Thymus (tissue), 14 donors: Measurements from ENCODE around the gene NUP210L. TPM values are rescaled to one million over a fixed set of nuclear protein-coding genes. Genes with fewer than 3 reads are reported as not detected.

Experiments used
- DNase-seq, 9 donors: peaks; one replicate each; pipeline ENCODE4 v3.0.0-alpha.2; 2013; ENCODE audit warnings: low spot score in 9 of 9, low read depth in 6 of 9, missing footprints in 1 of 9
- H3K27ac ChIP-seq, 2 donors: one replicate each; pipeline ENCODE4 v1.5.1; 2013; ENCODE audit warnings: control low read depth in 1 of 2, low read depth in 1 of 2, low read length in 1 of 2, mild to moderate bottlenecking in 1 of 2, moderate library complexity in 1 of 2
- H3K27me3 ChIP-seq, 2 donors: one replicate each; pipeline ENCODE4 v1.5.1; 2013; ENCODE audit warnings: low read length in 1 of 2; ENCODE audit not compliant: control insufficient read depth in 2 of 2, insufficient read depth in 1 of 2
- H3K36me3 ChIP-seq, 2 donors: one replicate each; pipeline ENCODE4 v1.5.1; 2013; ENCODE audit warnings: low read length in 1 of 2, mild to moderate bottlenecking in 1 of 2, moderate library complexity in 1 of 2; ENCODE audit not compliant: control insufficient read depth in 2 of 2, insufficient read depth in 2 of 2
- H3K4me1 ChIP-seq, 2 donors: one replicate each; pipeline ENCODE4 v1.5.1; 2013; ENCODE audit warnings: low read length in 2 of 2; ENCODE audit not compliant: control insufficient read depth in 2 of 2, insufficient read depth in 2 of 2
- H3K4me3 ChIP-seq, 2 donors: one replicate each; pipeline ENCODE4 v1.5.1; 2013; ENCODE audit warnings: low read length in 2 of 2, control low read depth in 1 of 2, mild to moderate bottlenecking in 1 of 2
- H3K9me3 ChIP-seq, 2 donors: one replicate each; pipeline ENCODE4 v1.5.1; 2013; ENCODE audit warnings: low read length in 1 of 2, mild to moderate bottlenecking in 1 of 2; ENCODE audit not compliant: control insufficient read depth in 2 of 2, insufficient read depth in 1 of 2
- WGBS: extraction: QIAGEN DNeasy Blood & Tissue Kit; methylation state at CpG from one replicate; pipeline ENCODE4 v1.1.7; 2013; 5-methylcytosine and 5-hydroxymethylcytosine counted together
- long read RNA-seq, 10 donors: transcript quantifications; one replicate each; lab custom pipeline, GENCODE V29; 2026
- polyA plus RNA-seq: library from polyadenylated mRNA; stranded (reverse); fragments of 200-250 nt; gene quantifications from one replicate; pipeline ENCODE4 v1.2.3, GENCODE V29; 2013
- total RNA-seq: library from RNA; stranded (reverse); fragments of 120-200 nt; gene quantifications from one replicate; pipeline ENCODE4 v1.2.4, GENCODE V29; 2013
- donor health status: healthy.

NUP210L gene
- total RNA-seq, result 0.14 TPM
- 0.05 TPM for polyA plus RNA-seq
- long read RNA-seq, donor 1, result 0 reads
- long read RNA-seq, donor 2, result 0 reads
- long read RNA-seq, donor 3, result 0 reads
- long read RNA-seq, donor 4, result 0 reads
- long read RNA-seq, donor 5, partial matches to known transcripts, result 141 of 230 reads
- long read RNA-seq, donor 5, other reads (novel, unspliced or antisense), result 89 of 230 reads
- long read RNA-seq, donor 6, result 0 reads
- long read RNA-seq, donor 7, result 0 reads
- long read RNA-seq, donor 8, result 0 reads
- long read RNA-seq, donor 9, result 0 reads
- long read RNA-seq, donor 10, result 0 reads

DNA sequence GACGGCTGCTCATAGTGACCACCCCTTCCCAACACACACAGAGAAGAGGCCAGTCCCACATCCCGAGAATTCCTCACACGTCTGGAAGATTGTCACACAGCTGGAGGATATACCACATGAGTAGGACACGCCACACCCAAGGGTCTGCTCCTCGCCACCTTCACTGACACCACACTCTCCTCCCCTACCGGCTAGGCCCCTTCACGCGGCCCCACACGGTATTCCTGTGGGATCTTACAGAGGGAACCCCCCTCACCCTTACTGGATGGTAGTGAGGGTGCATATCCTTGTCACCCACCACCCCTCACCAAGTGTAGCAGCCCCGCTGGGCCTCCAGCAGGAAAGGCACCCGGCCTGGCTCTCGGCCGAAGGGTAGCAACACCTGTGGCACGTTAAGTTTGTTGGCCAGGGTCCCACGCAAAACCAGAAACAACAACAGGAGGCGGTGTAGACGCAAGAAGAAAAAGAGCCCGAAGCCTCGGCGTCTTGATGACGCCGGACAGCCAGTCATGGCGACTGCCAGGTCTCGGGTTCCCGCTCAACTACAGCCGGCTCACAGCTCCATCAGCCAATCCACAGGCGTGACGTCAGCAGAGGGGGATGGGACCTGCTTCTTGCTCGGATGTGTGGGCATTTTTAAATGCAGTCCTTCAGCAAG, at the start of gene NUP210L:
NUP210L (minus strand) TSS at position 540 of the 658 bp plus-strand sequence.
- Histone ChIP-seq H3K4me1 (peaks cover 13 to 21% of the 10 kb centered on the region in 2 donors), H3K27me3 (no peaks in the 10 kb centered on the region), H3K36me3 (peaks cover 24 to 43% of the 10 kb centered on the region in 2 donors), H3K27ac (peak within 1 kb of the TSS; percentile 47 to 60), H3K4me3 (no peak within 1 kb of the TSS), H3K9me3 (no peaks in the 10 kb centered on the region)
- 97% methylated on average over 29 of the region's 29 CpGs for WGBS
- DNase-seq, result no peak

DNA sequence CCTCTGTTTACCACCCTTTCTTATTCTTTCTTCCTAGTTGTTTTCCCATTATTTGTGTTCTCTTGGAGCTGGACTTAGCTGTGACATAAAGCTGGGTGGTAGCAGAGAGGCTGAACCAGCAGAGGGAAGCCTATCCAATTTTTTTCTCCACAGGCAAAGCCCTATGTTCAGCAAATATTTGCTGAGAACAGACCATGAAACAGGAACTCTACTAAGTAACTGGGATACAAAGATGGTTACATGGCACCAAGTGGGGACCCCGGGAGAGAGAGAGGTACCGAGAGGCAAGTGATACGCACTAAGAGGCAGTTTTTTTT, 44.6 kb upstream of the NUP210L start:
- DNase-seq, result no peak
- no peaks in the 10 kb centered on the region for H3K27me3 ChIP-seq
- no peak overlapping the region for H3K4me3 ChIP-seq
- WGBS, result 98% methylated on average over 3 of the region's 3 CpGs
- H3K9me3 ChIP-seq, result no peaks in the 10 kb centered on the region
- no peaks in the 10 kb centered on the region for H3K4me1 ChIP-seq
- no peaks in the 10 kb centered on the region for H3K36me3 ChIP-seq
- no peak overlapping the region for H3K27ac ChIP-seq

DNA sequence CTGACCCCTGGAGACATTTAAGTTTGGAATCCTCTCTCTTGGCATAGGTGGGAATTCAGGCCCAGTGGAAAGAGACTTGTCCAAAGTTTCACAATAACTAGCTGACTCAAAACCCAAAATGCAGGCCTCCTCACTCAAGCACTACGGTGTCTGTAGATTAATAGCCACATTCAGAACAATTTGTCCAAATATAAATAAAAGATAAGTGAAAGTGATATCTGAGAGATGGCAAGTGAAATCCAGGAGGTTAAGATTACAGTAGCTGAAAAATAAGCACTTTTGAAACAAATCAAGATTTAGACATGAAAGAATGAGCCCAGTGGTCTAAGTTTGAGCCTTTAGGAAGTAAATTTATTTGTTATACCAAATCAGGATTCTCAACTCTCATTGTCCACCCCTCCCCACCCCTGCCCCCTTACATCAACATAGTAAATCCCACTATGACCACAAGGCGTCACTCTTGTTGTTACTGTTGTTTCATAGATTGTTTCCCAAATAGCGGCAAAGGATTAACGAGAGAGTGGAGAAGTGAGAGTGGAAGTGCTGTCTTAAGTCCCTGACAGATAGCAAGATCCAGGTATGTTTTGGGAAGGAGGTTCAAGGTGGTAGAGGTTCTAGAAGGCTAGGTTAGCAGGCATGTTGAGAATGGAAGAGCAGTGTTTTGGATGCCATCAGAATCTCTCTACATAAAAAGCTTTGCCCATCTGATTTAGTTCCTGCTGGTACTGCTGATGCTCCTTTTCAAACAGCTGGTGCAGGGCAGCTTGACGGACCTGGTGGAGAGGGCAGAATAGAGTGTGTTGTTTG, 44.1 kb upstream of the NUP210L start:
- no peak overlapping the region for H3K4me3 ChIP-seq

DNA sequence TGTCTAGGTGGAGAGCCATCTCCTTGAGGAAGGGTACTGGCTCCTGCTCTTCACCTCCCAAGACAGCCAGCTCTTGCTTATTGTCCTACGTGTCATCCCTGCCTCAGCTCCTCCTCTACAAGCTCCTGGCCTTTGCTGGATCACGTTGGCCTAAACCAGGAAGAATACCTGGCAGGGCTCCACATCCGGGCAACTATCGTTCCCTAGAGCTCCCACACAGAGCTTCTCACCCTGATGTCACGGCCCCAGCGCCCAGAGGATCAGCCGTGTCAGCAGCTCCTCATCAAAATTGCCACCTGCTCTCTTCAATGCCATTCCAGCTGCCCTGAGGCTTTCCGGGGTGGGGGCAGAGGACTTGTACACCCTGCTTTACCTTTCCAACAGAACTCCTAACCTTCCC, 38.9 kb upstream of the NUP210L start:
- H3K36me3 ChIP-seq, result no peaks in the 10 kb centered on the region
- DNase-seq, result no peak
- H3K27me3 ChIP-seq, result peaks cover 0 to 20% of the 10 kb centered on the region in 2 donors
- 89% methylated on average over 8 of the region's 8 CpGs for WGBS
- H3K27ac ChIP-seq, result no peak overlapping the region
- no peaks in the 10 kb centered on the region for H3K4me1 ChIP-seq
- no peaks in the 10 kb centered on the region for H3K9me3 ChIP-seq
- no peak overlapping the region for H3K4me3 ChIP-seq

More for the DNA sequence above, 44.1 kb upstream of the NUP210L start:
- peak overlapping the region in 1 of 2 donors; percentile 65 for H3K27ac ChIP-seq
- no peaks in the 10 kb centered on the region for H3K36me3 ChIP-seq
- peak in 8 of 9 donors; percentile 42 to 80 (median 54) for DNase-seq
- no peaks in the 10 kb centered on the region for H3K4me1 ChIP-seq
- no peaks in the 10 kb centered on the region for H3K9me3 ChIP-seq
- H3K27me3 ChIP-seq, result peaks cover 0 to 1% of the 10 kb centered on the region in 2 donors
- 17% methylated on average over 5 of the region's 5 CpGs for WGBS

DNA sequence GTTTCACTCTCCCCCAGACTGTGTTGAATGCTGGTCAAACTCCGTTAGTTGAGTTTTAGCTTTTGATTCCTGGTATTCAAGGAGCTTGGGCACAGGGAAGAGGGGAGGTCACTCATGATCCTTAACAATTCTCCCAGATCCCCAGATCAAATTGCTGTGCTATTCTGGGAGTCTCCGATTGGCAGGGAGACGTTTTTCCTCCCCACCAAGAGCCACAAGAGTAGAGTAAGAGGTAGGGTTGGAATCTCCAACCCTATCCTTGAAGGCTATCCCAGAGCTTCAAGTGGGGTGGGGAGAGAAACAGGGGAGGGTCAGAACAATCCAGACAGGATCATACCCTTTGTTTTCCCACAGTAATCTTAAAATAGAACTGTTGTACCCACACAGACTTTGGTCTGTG, 37.6 kb upstream of the NUP210L start:
- H3K9me3 ChIP-seq, result no peaks in the 10 kb centered on the region
- no peak overlapping the region for H3K4me3 ChIP-seq
- no peak overlapping the region for H3K27ac ChIP-seq
- no peak for DNase-seq
- peaks cover 0 to 20% of the 10 kb centered on the region in 2 donors for H3K27me3 ChIP-seq
- WGBS, result 72% methylated on average over 3 of the region's 3 CpGs
- no peaks in the 10 kb centered on the region for H3K4me1 ChIP-seq
- no peaks in the 10 kb centered on the region for H3K36me3 ChIP-seq

DNA sequence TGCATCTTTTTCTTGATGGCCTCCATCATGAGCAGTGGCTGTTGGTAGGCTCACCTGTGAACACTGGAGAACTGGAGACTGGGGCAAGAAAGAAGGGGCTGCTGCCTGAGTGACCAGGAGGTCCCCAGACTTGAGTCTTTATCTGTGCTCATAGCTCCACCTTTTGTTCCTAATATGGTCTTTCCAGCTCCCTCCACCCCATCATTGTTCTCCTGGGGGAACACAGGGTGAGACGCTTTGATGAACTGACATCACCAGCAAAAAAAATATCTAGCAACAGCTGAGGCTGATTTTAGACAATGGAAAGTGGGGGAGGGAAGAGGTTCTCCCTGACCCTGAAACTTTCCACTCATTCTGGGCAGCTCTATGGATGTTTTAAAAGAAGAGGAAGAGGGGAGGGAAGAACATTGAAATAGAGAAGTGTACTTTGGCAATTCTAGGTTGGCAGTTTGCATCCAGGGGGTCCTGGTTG, 37.2 kb upstream of the NUP210L start, which contains the start of gene TPM3:
TPM3 (minus strand) TSS at position 111 of the 472 bp plus-strand sequence; CDS start at position 29, 82 bp downstream.
- 56% methylated on average over 1 of the region's 1 CpG for WGBS
- no peak within 1 kb of the TSS for H3K27ac ChIP-seq

DNA sequence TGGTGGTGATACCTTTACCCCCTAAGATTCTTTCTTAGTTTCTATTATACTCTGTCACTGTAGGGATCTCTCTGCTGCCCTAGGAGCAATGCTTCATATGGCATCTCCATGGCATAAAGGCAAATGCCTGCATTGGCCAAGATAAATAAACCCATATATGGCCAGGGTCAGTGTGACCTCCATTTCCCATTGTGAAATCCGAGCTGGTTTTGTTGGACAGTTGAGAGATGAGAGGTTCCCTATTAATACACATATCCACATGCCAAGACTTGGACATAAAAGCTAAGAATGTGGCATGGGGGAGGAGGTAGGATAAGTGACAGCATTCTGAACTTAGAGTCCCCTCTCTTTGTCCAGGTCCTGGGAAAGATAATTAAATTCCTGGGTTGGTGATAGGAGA, 35.7 kb upstream of the NUP210L start:
- no peak for DNase-seq
- H3K27ac ChIP-seq, result no peak overlapping the region
- WGBS, result 87% methylated on average over 1 of the region's 1 CpG
- H3K4me1 ChIP-seq, result no peaks in the 10 kb centered on the region
- no peak overlapping the region for H3K4me3 ChIP-seq
- H3K9me3 ChIP-seq, result no peaks in the 10 kb centered on the region
- no peaks in the 10 kb centered on the region for H3K36me3 ChIP-seq
- peaks cover 0 to 20% of the 10 kb centered on the region in 2 donors for H3K27me3 ChIP-seq

More for the DNA sequence above, 37.2 kb upstream of the NUP210L start, which contains the start of gene TPM3:
- DNase-seq, result no peak
- Histone ChIP-seq H3K4me1 (no peaks in the 10 kb centered on the region), H3K36me3 (no peaks in the 10 kb centered on the region), H3K27me3 (peaks cover 0 to 20% of the 10 kb centered on the region in 2 donors), H3K4me3 (no peak within 1 kb of the TSS), H3K9me3 (no peaks in the 10 kb centered on the region)

DNA sequence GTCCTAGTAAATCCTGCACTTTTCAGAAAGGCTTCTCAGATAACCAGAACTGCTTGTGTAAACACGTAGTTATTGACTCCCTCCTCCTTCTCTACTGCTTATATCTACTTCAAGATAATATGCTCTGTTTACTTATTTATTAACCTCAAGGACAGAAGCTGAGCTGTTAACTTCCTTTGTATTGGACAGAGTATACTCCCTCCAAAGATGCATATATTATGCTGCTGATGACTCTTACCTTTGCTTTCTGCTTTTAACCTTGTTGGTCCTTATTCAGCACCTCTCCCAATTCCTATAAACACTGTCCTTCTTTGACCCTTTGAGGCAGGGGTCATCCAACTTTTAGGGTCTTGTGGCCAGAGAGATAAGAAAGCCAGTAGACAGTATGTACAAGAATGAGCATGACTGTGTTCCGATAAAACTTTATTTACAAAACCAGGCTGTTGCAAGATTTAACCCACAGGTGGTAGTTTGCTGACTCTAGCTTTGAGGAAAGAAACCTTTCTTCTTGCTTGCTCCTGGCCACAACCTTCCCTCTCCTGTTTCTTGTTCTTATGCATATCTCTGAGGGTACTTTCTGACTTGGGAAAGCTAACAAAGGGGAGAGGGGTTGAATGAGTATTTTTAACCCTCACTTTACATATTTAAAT, 32.1 kb upstream of the NUP210L start:
- no peak for DNase-seq
- peaks cover 0 to 6% of the 10 kb centered on the region in 2 donors for H3K27me3 ChIP-seq
- H3K4me1 ChIP-seq, result peaks cover 2 to 8% of the 10 kb centered on the region in 2 donors
- H3K27ac ChIP-seq, result no peak overlapping the region
- H3K36me3 ChIP-seq, result no peaks in the 10 kb centered on the region
- H3K9me3 ChIP-seq, result peaks cover 0 to 4% of the 10 kb centered on the region in 2 donors
- H3K4me3 ChIP-seq, result no peak overlapping the region
- WGBS, result 79% methylated on average over 2 of the region's 2 CpGs
